ENCODE measurements around the gene EPHA4.

The EPHA4 gene

GRCh38 chr2:221567231-221567760 is 4.8 kb downstream of the EPHA4 start:
- no peak overlapping the region for H3K4me3 ChIP-seq (ENCODE audit: low read depth, low read length)
- ChIA-PET CTCF (no interaction called here), POLR2A (no interaction called here)
- DNase-seq (ENCODE audit: low read depth, low spot score) = no peak
- no peak for TF ChIP-seq CTCF (IDR thresholded peaks at IDR 0.05; ENCODE audit: insufficient read depth, low read length, missing control alignments)

GRCh38 chr2:221563270-221563985 is 8.7 kb downstream of the EPHA4 start:
- CTCF ChIA-PET = no interaction called here
- no peak for TF ChIP-seq CTCF (IDR thresholded peaks at IDR 0.05; ENCODE audit: insufficient read depth, low read length, missing control alignments)
- POLR2A ChIA-PET = no interaction called here
- H3K4me3 ChIP-seq (ENCODE audit: low read depth, low read length) = no peak overlapping the region
- no peak for DNase-seq (ENCODE audit: low read depth, low spot score)

GRCh38 chr2:221562226-221562625 is 9.9 kb downstream of the EPHA4 start:
- DNase-seq (ENCODE audit: low read depth, low spot score) = no peak
- ChIA-PET CTCF (no interaction called here), POLR2A (no interaction called here)
- H3K4me3 ChIP-seq (ENCODE audit: low read depth, low read length) = no peak overlapping the region
- TF ChIP-seq CTCF (IDR thresholded peaks at IDR 0.05; ENCODE audit: insufficient read depth, low read length, missing control alignments) = no peak

GRCh38 chr2:221561770-221562169 is 10.3 kb downstream of the EPHA4 start:
- DNase-seq (ENCODE audit: low read depth, low spot score) = no peak
- CTCF ChIA-PET = no interaction called here
- H3K4me3 ChIP-seq (ENCODE audit: low read depth, low read length) = no peak overlapping the region
- TF ChIP-seq CTCF (IDR thresholded peaks at IDR 0.05; ENCODE audit: insufficient read depth, low read length, missing control alignments) = no peak
- POLR2A ChIA-PET = no interaction called here

- TF ChIP-seq CTCF (IDR thresholded peaks at IDR 0.05; ENCODE audit: insufficient read depth, low read length, missing control alignments) = no peak
- CTCF ChIA-PET = no interaction called here
- no peak for DNase-seq (ENCODE audit: low read depth, low spot score)
- H3K4me3 ChIP-seq (ENCODE audit: low read depth, low read length) = no peak overlapping the region
- POLR2A ChIA-PET = no interaction called here
Measured at GRCh38 chr2:221559991-221560390, 12.1 kb downstream of the EPHA4 start.

GRCh38 chr2:221558107-221558506 is 14.0 kb downstream of the EPHA4 start:
- CTCF ChIA-PET = no interaction called here
- POLR2A ChIA-PET = no interaction called here

More at GRCh38 chr2:221558107-221558506, 14.0 kb downstream of the EPHA4 start:
- DNase-seq (ENCODE audit: low read depth, low spot score) = no peak
- no peak for TF ChIP-seq CTCF (IDR thresholded peaks at IDR 0.05; ENCODE audit: insufficient read depth, low read length, missing control alignments)
- H3K4me3 ChIP-seq (ENCODE audit: low read depth, low read length) = no peak overlapping the region
